NCI-H774 (cell line): ENCODE data around the gene COL5A1.

Source experiments
- DNase-seq: peaks from one replicate; lab custom pipeline; 2025; lab: John Stamatoyannopoulos, UW

Gene COL5A1

DNA sequence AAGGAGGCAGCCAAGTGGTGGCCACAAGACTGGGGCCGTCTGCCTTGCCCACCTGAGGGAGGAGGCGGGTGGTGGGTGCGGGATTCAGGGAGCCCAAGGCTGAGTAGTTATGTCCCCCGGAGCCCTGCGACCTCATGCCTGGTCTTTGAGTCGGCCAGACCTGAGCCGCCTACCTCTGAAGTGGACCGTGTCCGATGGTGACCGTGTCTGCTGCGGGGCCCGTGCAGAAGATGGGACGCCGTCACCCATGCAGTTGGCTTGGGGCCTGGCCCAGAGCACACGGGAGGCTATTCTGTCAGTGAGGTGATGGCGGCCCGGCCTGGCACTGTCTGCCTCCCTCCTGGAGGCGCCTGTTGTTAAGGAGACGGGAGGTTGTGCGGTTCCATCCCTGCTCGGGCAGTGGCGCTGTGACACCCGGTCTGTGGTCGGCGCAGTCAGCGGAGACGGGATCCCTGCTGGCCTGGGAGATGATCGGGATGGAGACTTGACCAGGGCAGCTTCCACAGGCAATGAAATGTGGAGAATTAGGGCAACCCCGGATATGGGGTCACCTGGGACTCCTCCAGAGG lies 176.5 kb downstream of the COL5A1 start:
- DNase-seq, result no peak

DNA sequence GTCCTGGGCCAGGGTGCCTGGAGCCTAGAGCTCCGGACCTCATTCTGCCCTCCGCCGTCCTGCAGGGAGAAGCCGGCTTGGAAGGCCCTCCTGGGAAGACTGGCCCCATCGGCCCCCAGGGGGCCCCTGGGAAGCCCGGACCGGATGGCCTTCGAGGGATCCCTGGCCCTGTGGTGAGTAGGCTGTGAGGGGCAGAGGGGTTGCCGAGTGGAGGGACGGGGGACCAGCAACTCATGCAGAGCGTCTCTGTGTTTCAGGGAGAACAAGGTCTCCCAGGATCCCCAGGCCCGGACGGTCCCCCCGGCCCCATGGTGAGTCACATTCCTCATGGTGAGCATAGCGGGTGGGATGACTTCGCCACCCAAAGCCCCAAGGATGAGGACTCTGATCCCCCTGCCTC lies 177.0 kb downstream of the COL5A1 start:
- DNase-seq, result no peak

DNA sequence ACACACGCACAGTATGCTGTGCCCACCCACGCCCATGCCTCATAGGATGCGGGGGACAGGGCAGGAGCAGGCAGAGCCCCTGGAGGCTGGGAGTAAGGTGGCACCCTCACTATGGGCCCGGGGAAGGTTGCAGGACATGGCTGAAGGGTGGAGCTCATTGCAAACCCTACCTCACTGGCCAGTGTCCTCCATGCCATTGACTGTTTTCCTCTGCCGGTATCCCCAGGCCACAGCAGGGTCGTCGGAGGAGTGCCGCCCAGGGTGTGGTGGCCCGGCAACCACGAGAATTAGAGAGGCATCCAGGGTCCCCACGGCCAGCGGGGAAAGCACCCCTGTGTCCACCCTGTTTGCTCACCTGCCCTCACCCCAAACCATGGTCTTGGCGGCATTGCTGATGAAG lies 179.3 kb downstream of the COL5A1 start:
- DNase-seq, result no peak

- DNase-seq, result no peak
Observed at GRCh38 chr9:134822541-134822940, 180.9 kb downstream of the COL5A1 start.

DNA sequence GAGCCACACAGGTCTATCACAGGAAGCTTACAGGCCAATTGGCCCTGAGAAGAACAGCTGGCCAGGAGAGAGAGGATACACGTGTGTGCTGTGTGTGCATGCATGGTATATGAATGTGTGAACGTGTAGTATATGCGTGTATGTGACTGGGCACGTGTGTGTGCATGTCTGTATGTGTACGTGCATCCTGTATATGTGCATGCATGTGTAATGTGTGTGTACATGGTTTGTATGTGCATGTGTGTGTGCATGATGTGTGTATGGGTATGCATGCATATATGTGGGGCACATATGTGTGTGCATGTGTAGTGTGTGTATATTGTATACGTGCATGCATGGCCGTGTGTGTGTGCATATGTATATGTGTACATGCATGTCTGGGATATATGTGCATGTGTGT lies 182.0 kb downstream of the COL5A1 start:
- DNase-seq, result no peak

- no peak for DNase-seq
Observed at GRCh38 chr9:134824583-134824982, 183.0 kb downstream of the COL5A1 start.

- DNase-seq, result no peak
Observed at GRCh38 chr9:134825025-134825424, 183.4 kb downstream of the COL5A1 start.

DNA sequence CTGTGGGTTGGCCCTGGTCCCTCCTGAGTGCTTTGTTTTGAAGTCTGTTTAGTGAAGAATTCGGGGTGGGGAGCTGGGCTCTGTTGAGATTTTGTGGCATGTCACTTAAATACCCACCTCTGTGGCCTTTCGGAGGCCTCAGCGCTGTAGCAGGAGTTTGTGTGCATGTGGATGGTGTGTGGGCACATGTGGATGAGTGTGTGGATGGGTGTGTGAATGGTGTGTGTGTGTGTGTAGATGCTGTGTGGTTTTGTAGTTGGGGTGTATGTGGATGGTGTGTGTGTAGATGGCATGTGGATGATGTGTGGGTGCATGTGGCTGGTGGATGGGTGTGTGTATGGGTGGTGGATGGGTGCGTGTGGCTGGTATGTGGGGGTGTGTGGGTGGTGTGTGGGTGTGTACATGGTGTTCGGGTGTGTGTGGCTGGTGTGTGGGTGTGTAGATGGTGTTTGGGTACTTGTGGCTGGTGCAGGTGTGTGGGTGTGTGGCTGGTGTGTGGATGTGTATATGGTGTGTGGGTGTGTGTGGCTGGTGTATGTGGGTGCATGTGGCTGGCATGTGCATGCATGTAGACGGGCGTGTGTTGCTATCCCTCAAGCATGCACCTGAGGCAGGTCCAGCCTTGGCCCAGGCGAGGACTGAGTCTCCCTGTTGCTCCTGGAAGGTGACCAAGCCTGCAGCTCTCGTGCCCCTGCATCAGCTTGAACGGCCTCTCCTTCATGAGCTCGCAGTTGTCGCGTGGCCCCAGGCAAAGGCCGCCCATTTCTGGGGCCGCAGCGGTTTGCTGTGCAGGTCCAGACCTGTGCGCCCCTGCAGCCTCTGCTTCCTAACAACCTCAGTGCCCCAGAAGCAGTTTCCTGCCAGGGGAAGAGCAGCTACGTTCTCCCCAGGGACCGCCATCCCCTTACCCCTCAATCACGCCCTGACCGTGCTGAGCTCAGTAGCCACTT lies 185.0 kb downstream of the COL5A1 start:
- DNase-seq, result no peak

GRCh38 chr9:134827559-134827958 lies 186.0 kb downstream of the COL5A1 start:
- DNase-seq, result no peak

GRCh38 chr9:134827993-134828392 lies 186.4 kb downstream of the COL5A1 start:
- no peak for DNase-seq

GRCh38 chr9:134828892-134829291 lies 187.3 kb downstream of the COL5A1 start:
- no peak for DNase-seq

GRCh38 chr9:134829356-134829937 lies 187.8 kb downstream of the COL5A1 start:
- no peak for DNase-seq

DNA sequence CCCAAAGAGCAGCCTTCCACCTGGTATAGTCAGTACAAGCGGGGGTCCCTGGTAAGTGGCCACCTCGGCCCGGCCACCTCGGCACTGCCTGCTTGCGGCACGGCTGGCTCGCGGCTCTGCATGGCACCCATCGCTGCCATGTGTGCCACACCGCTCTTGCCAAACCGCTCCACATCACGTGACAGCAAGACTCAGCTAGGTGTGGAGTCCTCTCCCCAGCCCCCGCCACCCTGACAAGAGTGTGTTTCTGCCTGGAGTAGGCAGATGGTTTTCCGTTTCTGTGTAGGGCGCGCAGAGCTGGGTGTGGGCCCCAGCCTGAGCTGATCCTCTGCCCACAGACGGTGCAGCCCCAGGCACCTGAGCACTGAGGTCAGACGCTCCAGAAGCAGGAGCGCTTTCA lies 188.5 kb downstream of the COL5A1 start:
- DNase-seq, result no peak

DNA sequence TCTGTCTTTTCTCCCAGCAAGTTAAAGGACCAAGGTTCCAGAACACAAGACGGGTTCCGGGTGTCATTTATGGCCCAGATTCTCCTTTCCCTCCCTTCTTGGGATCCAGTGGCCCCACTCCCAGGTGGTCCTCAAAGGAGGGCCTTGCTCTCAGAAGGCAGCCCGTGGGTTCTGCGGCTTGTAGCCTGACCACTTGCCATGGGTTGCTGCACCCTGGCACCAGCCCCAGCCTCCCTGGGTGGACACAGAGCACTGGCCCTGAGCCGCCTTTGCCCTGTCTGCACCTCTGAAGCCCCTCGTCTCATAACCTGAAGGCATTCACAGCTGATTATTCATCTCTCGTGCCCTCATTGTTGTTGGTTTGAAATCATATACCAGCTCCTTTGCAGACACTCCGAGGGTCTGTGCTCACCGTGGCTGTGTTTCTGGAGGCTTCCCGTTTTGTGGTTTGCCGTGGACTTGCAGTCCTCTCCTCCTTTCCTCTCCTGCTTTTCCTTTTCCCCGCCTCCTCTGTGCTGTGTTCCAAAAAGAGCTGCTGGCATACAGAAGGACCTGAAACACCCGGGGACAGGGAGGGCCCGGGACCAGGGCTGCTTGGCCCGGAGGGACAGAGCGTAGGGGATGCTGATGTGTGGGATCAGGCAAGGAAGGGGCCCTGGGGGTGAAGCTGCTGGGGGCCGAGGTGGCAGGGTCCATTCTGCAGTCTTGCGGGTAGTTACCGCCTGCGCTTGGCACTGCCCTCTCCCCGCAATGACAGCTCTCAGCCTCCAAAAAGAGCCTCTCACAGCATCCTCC lies 189.5 kb downstream of the COL5A1 start:
- DNase-seq, result no peak

DNA sequence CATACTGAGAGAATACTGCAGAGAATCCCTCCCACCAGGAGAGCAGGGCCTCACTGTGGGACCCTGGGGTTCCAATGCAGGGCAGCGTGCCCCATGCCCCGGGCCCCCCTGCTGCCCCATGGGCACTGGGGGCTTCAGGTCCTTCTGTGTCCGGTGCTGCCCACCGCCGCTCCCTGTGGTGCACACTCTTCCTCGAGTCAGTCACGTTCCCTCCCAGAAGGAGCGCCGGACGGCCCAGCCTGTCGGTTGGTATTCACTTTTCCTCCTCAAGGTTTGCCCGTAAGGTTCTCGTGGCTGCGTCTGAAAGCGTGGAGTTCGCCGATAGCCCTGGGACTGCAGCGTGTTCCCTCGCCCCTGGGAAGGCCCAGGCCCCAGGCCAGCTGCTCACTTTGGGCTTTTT lies 190.9 kb downstream of the COL5A1 start:
- DNase-seq, result no peak

GRCh38 chr9:134833294-134833880 lies 191.8 kb downstream of the COL5A1 start:
- DNase-seq, result no peak

- no peak for DNase-seq
Observed at GRCh38 chr9:134834217-134834956, 192.8 kb downstream of the COL5A1 start.

DNA sequence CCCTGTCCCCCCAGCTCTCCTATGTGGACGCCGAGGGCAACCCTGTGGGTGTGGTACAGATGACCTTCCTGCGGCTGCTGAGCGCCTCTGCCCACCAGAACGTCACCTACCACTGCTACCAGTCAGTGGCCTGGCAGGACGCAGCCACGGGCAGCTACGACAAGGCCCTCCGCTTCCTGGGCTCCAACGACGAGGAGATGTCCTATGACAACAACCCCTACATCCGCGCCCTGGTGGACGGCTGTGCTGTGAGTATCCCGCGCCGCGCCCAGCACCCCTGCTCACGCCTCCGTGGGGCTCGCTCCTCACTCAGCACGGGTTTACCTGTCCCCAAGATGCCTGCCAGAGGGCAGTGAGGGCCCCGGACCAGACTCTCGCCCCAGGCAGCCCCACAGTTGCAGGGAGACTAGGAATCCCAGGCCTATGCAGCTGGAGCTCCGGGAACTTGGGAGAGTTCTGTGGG lies 193.4 kb downstream of the COL5A1 start:
- no peak for DNase-seq

- DNase-seq, result no peak
Observed at GRCh38 chr9:134835448-134835847, 193.8 kb downstream of the COL5A1 start.

- no peak for DNase-seq
Observed at GRCh38 chr9:134835987-134836386, 194.4 kb downstream of the COL5A1 start.

- DNase-seq, result no peak
Observed at GRCh38 chr9:134836406-134836970, 194.9 kb downstream of the COL5A1 start.
